Calu3 (cell line): ENCODE results near the gene DLL1. TPM values are rescaled to one million over a fixed set of nuclear protein-coding genes. Genes with fewer than 3 reads are reported as not detected.

Experiments used
- BruUV-seq: library from RNA; stranded (reverse); fragments of 400-500 nt; replicated peaks from 2 replicates; lab custom pipeline; 2021; lab: Mats Ljungman, UMichigan
- CTCF ChIA-PET: fragments of 300-600 bp; sonication (Branson Sonifier 250); formaldehyde crosslinking; loops from one replicate; lab custom pipeline; 2022; ENCODE audit warnings: antibody characterized with exemption; lab: Charles Lee
- DNase-seq: peaks from one replicate; pipeline ENCODE4 v3.0.0; 2022
- H3K27ac Mint-ChIP-seq: one replicate; pipeline ENCODE4 v1.8.0; 2022; ENCODE audit warnings: mixed read lengths; ENCODE audit not compliant: unreplicated experiment
- H3K27me3 Mint-ChIP-seq: one replicate; pipeline ENCODE4 v1.8.0; 2022; ENCODE audit warnings: mixed read lengths; ENCODE audit not compliant: unreplicated experiment
- H3K36me3 Mint-ChIP-seq: one replicate; pipeline ENCODE4 v1.8.0; 2022; ENCODE audit warnings: mild to moderate bottlenecking, moderate library complexity, mixed read lengths; ENCODE audit not compliant: insufficient read depth, unreplicated experiment
- H3K4me1 Mint-ChIP-seq: one replicate; pipeline ENCODE4 v1.8.0; 2022; ENCODE audit warnings: mild to moderate bottlenecking, low read depth, mixed read lengths; ENCODE audit not compliant: unreplicated experiment
- H3K4me3 Mint-ChIP-seq: one replicate; pipeline ENCODE4 v1.8.0; 2022; ENCODE audit warnings: mild to moderate bottlenecking, low read depth, moderate library complexity, mixed read lengths; ENCODE audit not compliant: unreplicated experiment
- H3K9me3 Mint-ChIP-seq: one replicate; pipeline ENCODE4 v1.8.0; 2022; ENCODE audit warnings: low read depth, mixed read lengths; ENCODE audit not compliant: unreplicated experiment
- CTCF ChIP-seq: fragments of 200-600 bp; IDR thresholded peaks from one replicate; pipeline ENCODE4 v1.8.0; 2022; ENCODE audit warnings: antibody characterized with exemption; ENCODE audit not compliant: unreplicated experiment
- intact Hi-C: fragments of 100-400 bp; cut with micrococcal nuclease; formaldehyde crosslinking; loops from one replicate; pipeline ENCODE4 v1.10.0; 2022; ENCODE audit not compliant: unreplicated experiment
- microRNA-seq: library from miRNA; unstranded; fragments of <30 nt; microRNA quantifications from one replicate; pipeline ENCODE4 v1.2.0, GENCODE V29; 2022
- total RNA-seq: library from RNA; stranded (reverse); gene quantifications from 2 replicates; pipeline ENCODE4 v1.2.3, GENCODE V29; 2022

The DLL1 gene
- total RNA-seq, 1 experiment from 2014 or later, result 0.14 TPM

DNA sequence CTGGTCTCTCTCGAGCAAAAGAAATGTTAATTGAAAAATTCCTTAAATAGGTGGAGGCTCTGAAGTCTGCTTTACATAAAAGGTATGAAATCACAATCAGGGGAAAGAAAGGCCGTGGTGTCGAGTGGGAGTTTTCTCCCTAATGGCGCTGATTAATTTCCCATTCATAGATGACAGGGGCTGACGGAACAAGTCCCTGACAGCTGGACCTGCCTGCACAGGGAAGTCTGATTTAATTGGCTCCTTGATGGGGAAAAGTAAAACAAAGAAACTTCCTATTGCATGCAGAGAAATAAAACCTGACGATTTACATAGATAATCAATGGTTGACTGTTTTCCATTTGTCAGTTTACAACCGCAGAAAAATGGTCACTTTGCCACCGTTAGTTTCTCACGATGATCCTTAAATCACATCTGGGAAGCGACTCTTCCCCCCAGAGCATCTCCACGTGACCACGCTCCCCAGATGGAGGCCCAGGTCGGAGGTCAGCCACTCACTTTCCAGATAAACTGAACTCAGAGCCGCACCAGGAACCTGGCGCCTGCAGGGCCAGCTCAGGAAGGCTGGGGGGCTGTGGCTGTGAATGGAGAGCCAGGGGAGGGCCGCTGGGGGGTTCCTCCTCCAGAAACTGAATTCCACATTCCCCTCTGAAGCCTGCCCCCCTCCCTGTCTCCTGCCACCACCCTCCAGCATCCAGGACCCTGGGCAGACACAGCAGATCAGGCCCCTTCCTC, 55.3 kb downstream of the DLL1 start:
- no TSS peak for BruUV-seq
- intact Hi-C loops, result no loop called here
- CTCF ChIA-PET, result no interaction called here
- no peak for TF ChIP-seq CTCF
- Mint-ChIP-seq H3K9me3 (no peaks in the 10 kb centered on the region), H3K27me3 (peaks cover 29% of the 10 kb centered on the region), H3K36me3 (no peaks in the 10 kb centered on the region), H3K4me1 (no peaks in the 10 kb centered on the region), H3K27ac (no peak overlapping the region), H3K4me3 (no peak overlapping the region)
- no peak for DNase-seq

- intact Hi-C loops, result no loop called here
- no peaks in the 10 kb centered on the region for H3K4me1 Mint-ChIP-seq
- H3K4me3 Mint-ChIP-seq, result no peak overlapping the region
- no peak for TF ChIP-seq CTCF
- no peak for DNase-seq
- CTCF ChIA-PET, result no interaction called here
- H3K27ac Mint-ChIP-seq, result no peak overlapping the region
- H3K36me3 Mint-ChIP-seq, result no peaks in the 10 kb centered on the region
- no TSS peak for BruUV-seq
- H3K9me3 Mint-ChIP-seq, result no peaks in the 10 kb centered on the region
- peaks cover 18% of the 10 kb centered on the region for H3K27me3 Mint-ChIP-seq
Observed at GRCh38 chr6:170234419-170234818, 56.5 kb downstream of the DLL1 start.

GRCh38 chr6:170233286-170234205, 57.3 kb downstream of the DLL1 start:
- H3K27me3 Mint-ChIP-seq, result peaks cover 19% of the 10 kb centered on the region
- H3K4me1 Mint-ChIP-seq, result no peaks in the 10 kb centered on the region
- no peak for TF ChIP-seq CTCF
- H3K4me3 Mint-ChIP-seq, result no peak overlapping the region
- H3K36me3 Mint-ChIP-seq, result no peaks in the 10 kb centered on the region
- H3K9me3 Mint-ChIP-seq, result no peaks in the 10 kb centered on the region
- CTCF ChIA-PET, result no interaction called here
- intact Hi-C loops, result no loop called here
- BruUV-seq, result no TSS peak
- DNase-seq, result no peak
- H3K27ac Mint-ChIP-seq, result no peak overlapping the region

Small RNA genes lying within 50 kb of the gene (microRNA-seq; reads per million reads assigned to microRNA genes)
- not detected for gene MIR4644

Other genes starting within 250 kb of the DLL1 start
- gene FAM120B, start 15.7 kb upstream of the DLL1 start, total RNA-seq, result 13.2 and 13.9 TPM in 2 replicates